ENCODE data around the gene HS6ST3.

The HS6ST3 gene

DNA sequence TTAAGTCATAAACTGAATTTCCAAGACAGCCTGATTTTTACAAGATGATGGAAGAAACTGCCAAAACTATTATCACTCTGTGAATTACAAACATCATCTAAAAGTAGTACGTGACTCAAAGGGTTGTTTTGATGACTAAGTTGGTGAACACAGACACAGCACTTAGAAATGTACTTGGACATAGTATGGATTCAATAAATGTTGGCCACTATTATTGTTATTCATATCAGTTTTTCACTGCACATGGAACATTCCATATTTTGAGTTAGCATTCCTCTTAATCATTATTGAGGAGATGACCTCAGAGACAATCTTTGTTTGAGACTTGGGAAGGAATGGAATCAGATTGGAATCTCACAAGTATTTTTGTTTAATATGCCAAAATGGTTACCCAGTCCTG, 731.5 kb downstream of the HS6ST3 start:
- no peak for DNase-seq (ENCODE audit: low spot score in 2 of 2)
- Histone ChIP-seq H3K36me3 (replicated peaks) (no peaks in the 10 kb centered on the region), H3K4me1 (no peaks in the 10 kb centered on the region), H3K4me3 (no peak overlapping the region), H3K9me3 (no peaks in the 10 kb centered on the region), H3K27me3 (ENCODE audit: low read depth) (no peaks in the 10 kb centered on the region)
- in situ Hi-C loops (cut with MboI; ENCODE audit: low sequenced_read_pairs) = no loop called here

DNA sequence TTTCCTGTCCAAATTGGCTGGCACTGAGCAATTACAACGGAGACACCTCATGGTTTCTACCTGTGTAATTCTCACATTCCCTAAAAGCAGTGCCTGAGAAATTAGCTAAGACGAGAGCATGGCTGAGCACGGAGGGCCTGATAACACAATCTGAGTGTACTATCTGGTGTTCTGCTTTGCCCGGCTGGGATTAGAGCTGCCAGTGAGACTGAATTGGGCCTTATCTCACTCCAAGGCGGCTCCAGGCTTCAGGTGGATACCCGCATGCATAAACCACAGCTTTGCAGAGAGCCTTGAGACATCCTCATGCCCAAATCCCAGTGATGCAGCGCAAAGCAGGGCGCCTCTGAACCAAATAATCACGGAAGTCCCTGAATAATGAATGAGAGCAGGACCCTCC, 732.1 kb downstream of the HS6ST3 start:
- H3K36me3 ChIP-seq (replicated peaks) = no peaks in the 10 kb centered on the region
- no peak overlapping the region for H3K4me3 ChIP-seq
- H3K4me1 ChIP-seq = no peaks in the 10 kb centered on the region
- in situ Hi-C loops (cut with MboI; ENCODE audit: low sequenced_read_pairs) = no loop called here
- DNase-seq (ENCODE audit: low spot score in 2 of 2) = no peak
- no peaks in the 10 kb centered on the region for H3K9me3 ChIP-seq
- H3K27me3 ChIP-seq (ENCODE audit: low read depth) = no peaks in the 10 kb centered on the region

DNA sequence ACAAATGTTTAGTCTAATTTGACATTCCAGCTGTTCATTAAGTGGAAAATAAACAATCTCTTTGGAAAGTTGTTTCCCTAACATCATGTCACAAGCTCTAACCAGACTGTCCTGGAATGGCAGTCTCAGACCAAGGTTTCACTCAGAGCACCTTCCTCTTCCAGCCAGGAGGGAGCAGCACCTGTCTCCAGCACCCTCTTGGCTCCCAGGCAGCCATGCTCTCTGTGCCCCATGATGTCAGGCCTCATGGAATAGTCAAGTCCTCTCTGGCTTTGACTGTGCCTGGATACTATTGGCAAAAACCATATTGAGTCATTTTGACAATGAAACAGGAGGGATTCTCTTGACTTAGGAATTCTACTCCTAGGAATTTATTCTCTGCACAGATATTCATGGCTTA, 733.0 kb downstream of the HS6ST3 start:
- in situ Hi-C loops (cut with MboI; ENCODE audit: low sequenced_read_pairs) = no loop called here
- Histone ChIP-seq H3K4me1 (no peaks in the 10 kb centered on the region), H3K4me3 (no peak overlapping the region), H3K36me3 (replicated peaks) (no peaks in the 10 kb centered on the region), H3K9me3 (no peaks in the 10 kb centered on the region), H3K27me3 (ENCODE audit: low read depth) (no peaks in the 10 kb centered on the region)
- DNase-seq (ENCODE audit: low spot score in 2 of 2) = peak; percentile 40 to 67

DNA sequence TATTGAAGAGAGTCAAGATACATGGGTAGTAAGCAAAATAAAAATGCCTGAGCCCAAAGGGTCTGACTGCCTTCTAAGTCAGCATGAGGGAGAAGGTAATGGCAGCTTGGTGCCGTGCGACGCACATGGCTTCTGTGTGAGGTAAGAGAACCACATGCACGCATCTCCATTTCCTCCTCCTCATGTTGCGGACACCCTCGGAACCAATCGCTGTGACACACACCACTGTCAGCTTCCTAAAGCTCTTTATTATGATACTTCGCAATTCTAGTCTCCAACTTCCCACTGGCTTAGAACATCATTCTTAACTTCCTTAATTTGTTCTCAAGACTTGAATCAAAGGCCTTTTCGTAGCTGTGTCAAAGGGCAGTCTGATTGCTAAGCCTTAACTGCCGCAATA, 734.2 kb downstream of the HS6ST3 start:
- H3K4me3 ChIP-seq = no peak overlapping the region
- H3K4me1 ChIP-seq = no peaks in the 10 kb centered on the region
- no peaks in the 10 kb centered on the region for H3K36me3 ChIP-seq (replicated peaks)
- DNase-seq (ENCODE audit: low spot score in 2 of 2) = no peak
- H3K9me3 ChIP-seq = no peaks in the 10 kb centered on the region
- no peaks in the 10 kb centered on the region for H3K27me3 ChIP-seq (ENCODE audit: low read depth)
- in situ Hi-C loops (cut with MboI; ENCODE audit: low sequenced_read_pairs) = no loop called here

DNA sequence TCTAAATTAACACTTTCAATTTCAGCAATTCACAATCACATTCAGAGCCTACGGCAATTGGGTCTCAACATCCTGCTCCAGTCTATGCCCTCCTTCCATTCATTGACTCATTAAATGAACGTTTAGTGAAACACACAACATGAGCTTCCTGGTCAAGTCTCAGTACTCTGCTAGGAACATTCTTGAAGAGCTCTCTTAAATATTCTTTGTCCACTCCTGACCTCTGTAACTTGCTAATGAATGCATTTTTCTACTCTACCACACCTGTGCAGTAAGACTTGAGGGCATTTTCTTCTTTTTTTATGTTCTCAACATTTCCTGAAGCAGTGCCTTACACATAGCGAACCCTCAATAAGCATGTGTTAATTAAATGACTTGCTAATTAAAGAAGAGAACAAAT, 735.7 kb downstream of the HS6ST3 start:
- in situ Hi-C loops (cut with MboI; ENCODE audit: low sequenced_read_pairs) = no loop called here
- H3K36me3 ChIP-seq (replicated peaks) = no peaks in the 10 kb centered on the region
- no peak for DNase-seq (ENCODE audit: low spot score in 2 of 2)

DNA sequence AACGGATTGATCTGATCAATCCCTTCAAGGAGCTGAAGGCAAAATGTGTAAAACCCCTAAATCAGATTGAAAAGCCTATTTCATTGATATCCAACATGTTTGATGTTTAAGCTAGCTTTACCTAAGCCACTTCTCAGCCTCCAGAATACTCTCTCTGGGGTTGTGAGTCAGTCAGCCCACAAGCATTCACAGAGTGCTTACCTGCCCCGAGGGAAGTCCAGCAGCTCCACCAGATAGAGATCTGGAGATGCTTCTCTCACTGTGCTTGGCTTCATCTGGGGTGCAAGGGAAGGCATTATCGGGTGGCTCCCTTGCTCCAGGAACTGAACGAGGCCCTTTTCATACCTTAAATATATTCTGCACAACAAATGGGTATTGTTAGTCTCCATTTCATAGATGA, 744.7 kb downstream of the HS6ST3 start:
- Histone ChIP-seq H3K36me3 (replicated peaks) (no peaks in the 10 kb centered on the region), H3K27me3 (ENCODE audit: low read depth) (no peaks in the 10 kb centered on the region), H3K4me3 (no peak overlapping the region), H3K9me3 (no peaks in the 10 kb centered on the region), H3K4me1 (no peaks in the 10 kb centered on the region)
- DNase-seq (ENCODE audit: low spot score in 2 of 2) = no peak
- in situ Hi-C loops (cut with MboI; ENCODE audit: low sequenced_read_pairs) = no loop called here

More for the DNA sequence above, 735.7 kb downstream of the HS6ST3 start:
- H3K4me1 ChIP-seq = no peaks in the 10 kb centered on the region
- no peaks in the 10 kb centered on the region for H3K27me3 ChIP-seq (ENCODE audit: low read depth)
- H3K4me3 ChIP-seq = no peak overlapping the region
- no peaks in the 10 kb centered on the region for H3K9me3 ChIP-seq

DNA sequence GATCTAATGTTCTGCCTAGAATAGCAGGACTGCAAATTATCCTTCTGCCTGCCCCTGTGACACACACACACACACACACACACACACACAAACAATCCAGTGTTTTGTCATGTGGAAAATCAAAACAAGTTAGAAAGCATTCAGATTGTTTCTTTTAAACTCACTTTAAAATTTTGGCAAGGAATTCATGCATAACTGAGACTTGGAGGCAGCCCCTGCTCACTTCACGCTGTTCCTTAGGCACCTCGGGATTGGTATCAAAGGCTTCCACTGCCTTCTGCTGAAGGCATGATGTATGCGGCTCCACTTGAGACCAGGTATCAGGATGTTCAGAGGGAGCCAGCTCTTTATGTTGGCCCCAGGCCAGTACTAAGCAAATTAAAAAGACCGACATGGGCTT, 745.6 kb downstream of the HS6ST3 start:
- Histone ChIP-seq H3K36me3 (replicated peaks) (no peaks in the 10 kb centered on the region), H3K27me3 (ENCODE audit: low read depth) (no peaks in the 10 kb centered on the region), H3K4me1 (no peaks in the 10 kb centered on the region), H3K4me3 (no peak overlapping the region), H3K9me3 (no peaks in the 10 kb centered on the region)
- in situ Hi-C loops (cut with MboI; ENCODE audit: low sequenced_read_pairs) = no loop called here
- no peak for DNase-seq (ENCODE audit: low spot score in 2 of 2)

DNA sequence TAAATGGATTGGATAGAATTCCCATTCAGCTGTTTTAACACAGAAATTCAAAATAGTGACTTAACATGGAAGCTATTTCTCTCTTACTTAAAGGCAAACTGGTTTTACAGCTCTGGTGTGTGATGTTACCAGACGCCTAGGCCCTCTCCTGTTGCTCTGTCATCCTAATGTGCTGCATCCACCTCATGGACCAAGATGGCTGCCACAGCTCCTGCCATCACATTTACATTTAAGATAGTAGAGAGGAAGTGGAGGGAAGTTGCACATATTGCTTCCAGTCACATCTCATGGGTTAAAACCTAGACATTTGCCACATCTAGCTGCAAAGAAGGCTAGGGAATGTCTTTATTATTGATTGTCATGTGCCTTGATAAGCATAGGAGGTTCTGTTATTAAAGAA, 746.8 kb downstream of the HS6ST3 start:
- DNase-seq (ENCODE audit: low spot score in 2 of 2) = no peak
- Histone ChIP-seq H3K4me3 (no peak overlapping the region), H3K27me3 (ENCODE audit: low read depth) (no peaks in the 10 kb centered on the region), H3K36me3 (replicated peaks) (no peaks in the 10 kb centered on the region), H3K4me1 (no peaks in the 10 kb centered on the region), H3K9me3 (no peaks in the 10 kb centered on the region)
- in situ Hi-C loops (cut with MboI; ENCODE audit: low sequenced_read_pairs) = no loop called here

DNA sequence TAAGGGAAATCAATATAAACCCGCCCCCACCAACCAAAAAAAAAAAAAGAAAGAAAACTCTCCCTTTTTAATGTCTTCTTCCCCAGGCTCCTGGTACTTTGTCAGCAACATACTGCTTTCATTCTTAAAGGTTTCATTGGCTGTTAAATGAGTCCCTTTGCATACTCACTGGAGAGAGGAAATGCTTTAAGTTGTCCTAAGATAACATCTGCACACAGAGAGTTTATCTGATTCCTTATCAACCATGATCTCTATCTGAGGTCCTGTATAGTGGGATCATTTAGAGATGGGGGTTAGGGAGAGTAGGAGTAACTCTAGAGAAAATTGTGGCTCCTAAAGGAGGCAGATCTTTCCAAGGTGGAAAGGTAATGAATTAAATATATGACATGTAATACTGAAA, 747.9 kb downstream of the HS6ST3 start:
- H3K4me3 ChIP-seq = no peak overlapping the region
- H3K4me1 ChIP-seq = no peaks in the 10 kb centered on the region
- no peaks in the 10 kb centered on the region for H3K27me3 ChIP-seq (ENCODE audit: low read depth)
- DNase-seq (ENCODE audit: low spot score in 2 of 2) = no peak
- in situ Hi-C loops (cut with MboI; ENCODE audit: low sequenced_read_pairs) = no loop called here
- H3K9me3 ChIP-seq = no peaks in the 10 kb centered on the region
- no peaks in the 10 kb centered on the region for H3K36me3 ChIP-seq (replicated peaks)

DNA sequence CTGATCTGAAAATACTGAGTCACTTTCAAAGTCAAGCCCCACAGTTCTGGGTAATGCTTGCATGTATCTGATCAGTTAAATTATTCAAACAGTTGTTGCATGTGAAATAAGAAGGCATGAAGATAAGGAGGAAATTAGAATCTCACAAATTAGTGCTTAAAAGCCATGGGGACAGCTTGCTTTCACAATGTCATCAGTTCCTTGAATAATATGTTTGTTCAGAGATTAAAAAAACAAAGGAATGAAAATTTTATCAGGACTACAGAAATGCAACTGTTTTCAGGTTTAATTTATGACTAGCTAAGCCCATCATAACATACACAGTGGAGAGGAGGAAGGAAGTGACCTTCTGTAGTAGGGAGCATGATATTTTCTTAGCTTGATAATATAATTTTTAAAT, 754.3 kb downstream of the HS6ST3 start:
- Histone ChIP-seq H3K9me3 (no peaks in the 10 kb centered on the region), H3K36me3 (replicated peaks) (no peaks in the 10 kb centered on the region), H3K4me3 (no peak overlapping the region), H3K4me1 (peaks cover 7% of the 10 kb centered on the region), H3K27me3 (ENCODE audit: low read depth) (no peaks in the 10 kb centered on the region)
- in situ Hi-C loops (cut with MboI; ENCODE audit: low sequenced_read_pairs) = no loop called here
- no peak for DNase-seq (ENCODE audit: low spot score in 2 of 2)

DNA sequence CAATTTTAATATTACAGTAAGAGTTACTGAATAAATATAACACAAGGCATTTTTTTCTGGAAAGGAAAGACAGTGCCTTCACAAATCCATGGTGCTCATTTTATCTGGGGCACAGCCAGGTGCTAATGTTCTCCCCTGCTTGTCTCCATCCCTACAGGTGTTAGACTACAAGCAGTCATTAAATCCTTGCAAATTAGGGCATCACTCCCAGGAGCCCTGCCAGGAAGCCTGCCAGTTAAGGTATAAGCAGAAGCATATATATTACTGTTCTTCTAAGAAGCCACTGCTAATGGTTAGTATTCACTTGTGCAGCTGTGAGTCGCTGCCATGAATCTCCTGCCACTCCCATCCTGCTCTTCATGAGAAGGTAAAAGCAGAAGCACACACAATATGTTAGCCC, 754.7 kb downstream of the HS6ST3 start:
- no peak overlapping the region for H3K4me3 ChIP-seq
- in situ Hi-C loops (cut with MboI; ENCODE audit: low sequenced_read_pairs) = no loop called here
- no peak for DNase-seq (ENCODE audit: low spot score in 2 of 2)

DNA sequence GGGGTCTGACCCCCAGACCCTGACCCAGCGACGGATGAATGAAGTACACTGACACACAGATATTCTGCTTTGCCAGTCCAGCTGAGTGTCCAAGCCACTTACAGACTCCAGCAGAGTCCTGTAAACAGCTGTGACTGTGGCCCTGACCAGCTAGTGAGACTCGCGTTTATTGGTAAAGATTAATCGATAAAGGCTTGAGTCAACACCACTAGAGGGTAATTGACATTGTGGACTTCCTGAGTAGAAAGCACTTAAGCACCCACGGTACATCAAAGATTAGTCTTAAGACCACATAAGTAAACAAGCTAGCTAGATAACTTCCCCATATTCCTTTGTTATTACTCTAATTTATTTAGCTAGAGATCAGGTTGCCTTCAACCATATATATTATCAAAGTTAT, 758.4 kb downstream of the HS6ST3 start:
- H3K36me3 ChIP-seq (replicated peaks) = no peaks in the 10 kb centered on the region
- in situ Hi-C loops (cut with MboI; ENCODE audit: low sequenced_read_pairs) = no loop called here
- H3K27me3 ChIP-seq (ENCODE audit: low read depth) = no peaks in the 10 kb centered on the region
- no peak overlapping the region for H3K4me3 ChIP-seq
- no peak for DNase-seq (ENCODE audit: low spot score in 2 of 2)
- peaks cover 11% of the 10 kb centered on the region for H3K4me1 ChIP-seq
- no peaks in the 10 kb centered on the region for H3K9me3 ChIP-seq

More for the DNA sequence above, 754.7 kb downstream of the HS6ST3 start:
- no peaks in the 10 kb centered on the region for H3K36me3 ChIP-seq (replicated peaks)
- no peaks in the 10 kb centered on the region for H3K9me3 ChIP-seq
- peaks cover 11% of the 10 kb centered on the region for H3K4me1 ChIP-seq
- no peaks in the 10 kb centered on the region for H3K27me3 ChIP-seq (ENCODE audit: low read depth)

DNA sequence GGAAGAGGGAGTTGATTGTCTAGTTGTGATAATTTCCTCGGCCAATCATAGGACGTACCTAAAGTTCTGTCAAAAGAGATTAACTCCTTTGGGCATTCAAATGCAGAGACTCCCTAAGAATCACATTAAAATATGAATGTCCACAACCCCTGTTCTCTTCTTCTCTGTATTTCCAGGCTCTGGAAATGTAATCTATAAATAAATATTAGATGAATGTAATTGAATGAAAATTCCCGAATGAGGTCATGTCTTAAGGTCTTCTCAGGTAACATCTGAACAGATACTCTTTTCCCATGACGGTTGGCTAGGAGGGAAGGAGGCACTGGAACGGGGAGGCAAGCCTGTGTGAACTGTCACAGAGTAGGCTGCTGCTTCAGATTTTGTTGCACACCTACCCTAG, 759.2 kb downstream of the HS6ST3 start:
- H3K4me1 ChIP-seq = peaks cover 11% of the 10 kb centered on the region
- no peaks in the 10 kb centered on the region for H3K36me3 ChIP-seq (replicated peaks)
- no peak overlapping the region for H3K4me3 ChIP-seq
- H3K27me3 ChIP-seq (ENCODE audit: low read depth) = no peaks in the 10 kb centered on the region
- in situ Hi-C loops (cut with MboI; ENCODE audit: low sequenced_read_pairs) = no loop called here
- H3K9me3 ChIP-seq = no peaks in the 10 kb centered on the region
- DNase-seq (ENCODE audit: low spot score in 2 of 2) = peak; percentile 45 to 90

DNA sequence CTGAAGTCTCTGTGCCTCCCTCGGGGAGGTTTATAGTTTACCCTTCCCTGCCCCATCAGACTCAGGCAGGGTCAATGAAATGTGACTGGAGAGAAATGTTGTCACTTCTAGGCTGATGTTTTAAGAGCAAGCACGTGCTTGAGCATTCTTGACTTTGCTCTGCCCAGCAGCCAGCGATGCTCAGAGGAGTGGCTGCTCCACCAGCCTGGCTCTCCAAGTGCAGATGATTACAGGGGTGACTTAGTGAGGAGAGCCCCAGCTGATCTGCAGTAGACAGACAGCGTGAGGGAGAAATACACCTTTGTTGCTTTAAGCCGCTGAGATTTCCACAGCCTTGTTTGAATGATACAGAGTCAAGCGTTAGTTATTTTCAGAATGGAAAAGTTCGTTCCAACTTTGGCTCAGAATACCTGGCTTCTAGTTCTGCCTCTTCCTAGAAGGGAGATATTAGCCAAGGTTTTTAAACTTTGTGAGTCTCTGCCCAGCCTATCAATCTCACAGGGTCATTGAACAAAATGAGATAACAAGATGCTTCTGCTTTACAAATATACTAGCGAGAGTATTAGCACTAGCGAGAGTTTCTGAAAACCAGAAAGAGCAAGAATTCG, 760.7 kb downstream of the HS6ST3 start:
- no peak for DNase-seq (ENCODE audit: low spot score in 2 of 2)
- H3K4me3 ChIP-seq = no peak overlapping the region
- in situ Hi-C loops (cut with MboI; ENCODE audit: low sequenced_read_pairs) = no loop called here
- H3K27me3 ChIP-seq (ENCODE audit: low read depth) = no peaks in the 10 kb centered on the region
- no peaks in the 10 kb centered on the region for H3K9me3 ChIP-seq
- H3K4me1 ChIP-seq = peaks cover 11% of the 10 kb centered on the region
- no peaks in the 10 kb centered on the region for H3K36me3 ChIP-seq (replicated peaks)

DNA sequence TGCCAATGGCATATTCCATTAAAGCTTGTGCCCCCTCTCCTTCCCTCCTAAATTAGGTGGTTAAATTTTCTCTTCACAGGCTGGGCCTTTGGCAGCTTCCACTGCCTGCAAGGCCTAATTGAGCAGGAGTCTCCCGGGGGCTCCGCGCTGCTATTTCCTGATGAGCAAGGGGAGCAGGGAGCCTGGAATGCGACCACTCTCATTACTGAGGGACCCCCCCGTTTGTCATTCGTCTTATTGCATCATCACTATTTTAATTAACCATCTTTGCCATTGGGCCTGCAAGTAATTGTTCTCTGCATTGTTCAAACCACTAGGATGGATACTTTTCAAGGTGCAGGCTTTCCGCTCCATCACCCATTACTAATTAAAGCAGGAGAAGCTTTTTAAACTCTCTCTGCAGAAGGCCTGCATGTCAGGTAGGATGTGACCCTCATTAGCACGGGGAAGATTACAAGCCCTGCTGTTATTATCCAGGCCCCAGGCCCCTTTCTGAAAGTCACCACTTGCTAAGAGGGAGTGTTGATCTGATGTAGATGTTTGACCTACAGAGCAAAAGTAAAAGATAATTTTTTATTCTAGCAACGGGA, 762.0 kb downstream of the HS6ST3 start:
- no peaks in the 10 kb centered on the region for H3K27me3 ChIP-seq (ENCODE audit: low read depth)

More for the DNA sequence above, 762.0 kb downstream of the HS6ST3 start:
- Histone ChIP-seq H3K36me3 (replicated peaks) (no peaks in the 10 kb centered on the region), H3K4me1 (peaks cover 11% of the 10 kb centered on the region), H3K4me3 (no peak overlapping the region), H3K9me3 (no peaks in the 10 kb centered on the region)
- in situ Hi-C loops (cut with MboI; ENCODE audit: low sequenced_read_pairs) = no loop called here
- DNase-seq (ENCODE audit: low spot score in 2 of 2) = no peak

Data from HAP-1 (cell line).